DOHH2 (cell line): ENCODE measurements around the gene IGFL4.

Experiments used
- H3F3A ChIP-seq: fragments of 200-600 bp; sonication (generic), shearing (Covaris generic); 2 replicates; pipeline ENCODE4 v1.6.0; 2016; ENCODE audit warnings: antibody characterized with exemption, mild to moderate bottlenecking; ENCODE audit not compliant: control insufficient read depth, insufficient read depth
- H3K27ac ChIP-seq: fragments of 200-600 bp; sonication (generic); 2 replicates; pipeline ENCODE4 v1.5.1; 2014; ENCODE audit warnings: low read depth, mild to moderate bottlenecking, low read length, moderate library complexity
- H3K27me3 ChIP-seq: fragments of 200-600 bp; sonication (generic); 2 replicates; pipeline ENCODE4 v1.6.1; 2014; ENCODE audit warnings: mild to moderate bottlenecking, low read length, mixed read lengths; ENCODE audit not compliant: control insufficient read depth
- H3K36me3 ChIP-seq: fragments of 200-600 bp; sonication (generic); 2 replicates; pipeline ENCODE4 v1.6.1; 2014; ENCODE audit warnings: mild to moderate bottlenecking, low read length, moderate library complexity, mixed read lengths; ENCODE audit not compliant: control insufficient read depth
- H3K4me1 ChIP-seq: fragments of 200-600 bp; sonication (generic); 2 replicates; pipeline ENCODE4 v1.6.1; 2014; ENCODE audit warnings: mild to moderate bottlenecking, low read length, mixed read lengths; ENCODE audit not compliant: control insufficient read depth
- H3K4me2 ChIP-seq: fragments of 200-600 bp; sonication (generic); 2 replicates; pipeline ENCODE4 v1.6.0; 2014; ENCODE audit warnings: mild to moderate bottlenecking, low read length, moderate library complexity
- H3K4me3 ChIP-seq: fragments of 200-600 bp; sonication (generic); 2 replicates; pipeline ENCODE4 v1.5.1; 2014; ENCODE audit warnings: mild to moderate bottlenecking, low read length, mixed read lengths
- H3K79me2 ChIP-seq: fragments of 200-600 bp; sonication (generic); 2 replicates; pipeline ENCODE4 v1.6.1; 2014; ENCODE audit warnings: mild to moderate bottlenecking, low read length, mixed read lengths; ENCODE audit not compliant: control insufficient read depth
- H3K9me2 ChIP-seq: fragments of 200-600 bp; sonication (generic); replicated peaks from 2 replicates; pipeline ENCODE4 v1.6.1; 2014; ENCODE audit warnings: mild to moderate bottlenecking, low read length, mixed read lengths; ENCODE audit not compliant: control insufficient read depth
- H3K9me3 ChIP-seq: fragments of 200-600 bp; sonication (generic); 2 replicates; pipeline ENCODE4 v1.6.1; 2014; ENCODE audit warnings: antibody characterized with exemption, low read length, mixed read lengths; ENCODE audit not compliant: control insufficient read depth, insufficient read depth
- H4K20me1 ChIP-seq: fragments of 200-600 bp; sonication (generic); 2 replicates; pipeline ENCODE4 v1.6.0; 2014; ENCODE audit warnings: low read depth, mild to moderate bottlenecking, antibody characterized with exemption, low read length, moderate library complexity; ENCODE audit not compliant: control insufficient read depth, insufficient read depth
- EZH2phosphoT487 ChIP-seq: fragments of 200-600 bp; sonication (generic); IDR thresholded peaks from 2 replicates; pipeline ENCODE4 v1.6.1; 2017; ENCODE audit warnings: borderline replicate concordance, mild to moderate bottlenecking, antibody characterized with exemption, low read length, moderate library complexity, mixed read lengths
- TF ChIP-seq, protein P1 (sequence below): fragments of 200-600 bp; sonication (generic); IDR thresholded peaks from one replicate; pipeline ENCODE4 v1.5.1; 2014; ENCODE audit warnings: antibody characterized with exemption, mild to moderate bottlenecking, low read depth, low read length; ENCODE audit not compliant: poor library complexity, severe bottlenecking

IGFL4 gene

DNA sequence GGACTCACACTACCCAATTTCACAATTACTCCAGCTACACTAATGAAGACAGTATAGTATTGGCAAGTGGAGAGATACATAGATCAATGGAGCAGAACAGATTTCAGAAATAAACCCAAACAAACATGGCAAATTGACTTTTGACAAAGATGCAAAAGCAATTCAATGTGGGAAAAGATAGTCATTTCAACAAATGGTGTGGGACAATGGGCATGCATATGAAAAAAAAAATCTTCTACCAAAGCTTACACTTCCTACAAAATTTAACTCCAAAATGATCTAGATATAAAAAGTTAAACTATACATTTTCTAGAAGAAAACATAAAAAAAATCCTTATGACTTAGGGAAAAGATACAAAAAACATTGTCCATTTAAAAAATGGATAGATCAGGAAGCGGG, 2.7 kb upstream of the IGFL4 start:
- Histone ChIP-seq H3K79me2 (no peaks in the 10 kb centered on the region), H3K9me3 (no peaks in the 10 kb centered on the region), H4K20me1 (no peaks in the 10 kb centered on the region), H3K9me2 (no peaks in the 10 kb centered on the region), H3K4me1 (no peaks in the 10 kb centered on the region), H3F3A (no peaks in the 10 kb centered on the region), H3K27ac (no peak overlapping the region), H3K27me3 (peaks cover 18% of the 10 kb centered on the region), H3K4me3 (no peak overlapping the region), H3K36me3 (no peaks in the 10 kb centered on the region), H3K4me2 (no peak overlapping the region)
- TF ChIP-seq EZH2phosphoT487: no peak
- TF ChIP-seq, protein P1, sequence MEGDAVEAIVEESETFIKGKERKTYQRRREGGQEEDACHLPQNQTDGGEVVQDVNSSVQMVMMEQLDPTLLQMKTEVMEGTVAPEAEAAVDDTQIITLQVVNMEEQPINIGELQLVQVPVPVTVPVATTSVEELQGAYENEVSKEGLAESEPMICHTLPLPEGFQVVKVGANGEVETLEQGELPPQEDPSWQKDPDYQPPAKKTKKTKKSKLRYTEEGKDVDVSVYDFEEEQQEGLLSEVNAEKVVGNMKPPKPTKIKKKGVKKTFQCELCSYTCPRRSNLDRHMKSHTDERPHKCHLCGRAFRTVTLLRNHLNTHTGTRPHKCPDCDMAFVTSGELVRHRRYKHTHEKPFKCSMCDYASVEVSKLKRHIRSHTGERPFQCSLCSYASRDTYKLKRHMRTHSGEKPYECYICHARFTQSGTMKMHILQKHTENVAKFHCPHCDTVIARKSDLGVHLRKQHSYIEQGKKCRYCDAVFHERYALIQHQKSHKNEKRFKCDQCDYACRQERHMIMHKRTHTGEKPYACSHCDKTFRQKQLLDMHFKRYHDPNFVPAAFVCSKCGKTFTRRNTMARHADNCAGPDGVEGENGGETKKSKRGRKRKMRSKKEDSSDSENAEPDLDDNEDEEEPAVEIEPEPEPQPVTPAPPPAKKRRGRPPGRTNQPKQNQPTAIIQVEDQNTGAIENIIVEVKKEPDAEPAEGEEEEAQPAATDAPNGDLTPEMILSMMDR: no peak

DNA sequence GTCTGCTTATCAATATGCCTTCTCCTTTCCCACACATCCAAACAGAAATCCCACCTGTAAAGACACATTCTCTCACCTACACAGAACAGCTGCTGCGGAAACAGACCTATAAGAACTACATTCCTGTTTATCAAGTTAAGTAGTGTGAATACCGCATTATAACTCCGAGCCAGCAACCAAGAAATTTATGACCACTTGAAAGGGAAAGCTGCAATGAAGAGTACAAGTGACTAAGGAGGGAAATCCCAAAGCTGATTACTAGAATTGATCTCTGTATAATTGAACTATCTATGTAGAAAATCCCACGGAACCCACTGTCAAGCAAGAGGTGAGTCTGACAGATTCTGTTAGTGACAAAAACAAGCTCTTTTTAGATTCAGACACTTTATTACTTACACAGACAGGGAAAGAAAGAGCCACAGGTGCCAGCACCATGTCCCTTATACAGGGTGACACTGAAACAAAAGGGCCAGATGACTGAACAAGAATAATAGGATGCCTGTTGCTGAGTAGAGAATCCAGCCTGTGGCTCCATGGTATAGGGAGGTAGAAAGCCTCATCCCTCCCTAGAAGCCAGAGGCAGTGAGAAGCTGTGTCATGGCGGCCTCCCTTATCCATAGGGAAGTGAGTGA, 1.6 kb upstream of the IGFL4 start:
- H3K4me1 ChIP-seq: no peaks in the 10 kb centered on the region
- no peak overlapping the region for H3K27ac ChIP-seq
- H3K4me3 ChIP-seq: no peak overlapping the region
- H3F3A ChIP-seq: no peaks in the 10 kb centered on the region
- no peaks in the 10 kb centered on the region for H3K9me2 ChIP-seq
- no peak overlapping the region for H3K4me2 ChIP-seq
- no peaks in the 10 kb centered on the region for H4K20me1 ChIP-seq
- no peaks in the 10 kb centered on the region for H3K9me3 ChIP-seq
- peaks cover 18% of the 10 kb centered on the region for H3K27me3 ChIP-seq
- H3K36me3 ChIP-seq: no peaks in the 10 kb centered on the region
- TF ChIP-seq EZH2phosphoT487: no peak
- TF ChIP-seq, protein P1: no peak
- H3K79me2 ChIP-seq: no peaks in the 10 kb centered on the region

DNA sequence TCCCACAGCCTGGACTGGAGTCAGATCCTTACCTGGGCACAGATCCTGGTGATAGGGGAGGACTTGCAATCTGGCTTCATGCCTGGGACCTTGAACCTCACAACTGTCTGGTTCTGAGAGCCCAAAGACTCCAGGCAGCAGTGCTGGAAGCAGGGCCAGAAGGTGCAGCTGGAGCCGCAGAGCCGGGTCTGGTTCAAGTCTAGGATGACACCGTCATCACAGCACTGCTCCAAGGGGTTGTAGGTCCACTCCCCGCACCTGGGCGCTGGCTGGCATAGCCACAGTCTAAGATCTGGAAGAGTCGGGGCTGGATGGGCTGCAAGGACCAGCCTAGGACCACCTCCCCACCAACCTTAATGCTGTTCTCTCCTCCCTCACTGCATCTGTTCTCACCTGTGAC, 677 bp downstream of the IGFL4 start:
- no peak overlapping the region for H3K27ac ChIP-seq
- H3K4me3 ChIP-seq: no peak overlapping the region
- no peaks in the 10 kb centered on the region for H3K9me2 ChIP-seq
- no peak overlapping the region for H3K4me2 ChIP-seq
- H3K27me3 ChIP-seq: peaks cover 15% of the 10 kb centered on the region
- H3K79me2 ChIP-seq: no peaks in the 10 kb centered on the region
- no peaks in the 10 kb centered on the region for H3K4me1 ChIP-seq
- no peak for TF ChIP-seq EZH2phosphoT487
- TF ChIP-seq, protein P1: no peak
- H3F3A ChIP-seq: no peaks in the 10 kb centered on the region
- H3K36me3 ChIP-seq: no peaks in the 10 kb centered on the region
- H4K20me1 ChIP-seq: no peaks in the 10 kb centered on the region
- H3K9me3 ChIP-seq: no peaks in the 10 kb centered on the region
